Esophagus (tissue), 2 donors: ENCODE results near the gene PHF14. TPM values are rescaled to one million over a fixed set of nuclear protein-coding genes. Genes with fewer than 3 reads are reported as not detected.

Experiments
- H3K27ac ChIP-seq, 2 donors: one replicate each; pipeline ENCODE4 v1.5.1; 2013; ENCODE audit warnings: low read depth in 2 of 2, mild to moderate bottlenecking in 2 of 2, inconsistent platforms in 1 of 2, low read length in 1 of 2, moderate library complexity in 1 of 2
- H3K27me3 ChIP-seq, 2 donors: one replicate each; pipeline ENCODE4 v1.6.1; 2013; ENCODE audit warnings: low read length in 2 of 2, control low read depth in 1 of 2, mild to moderate bottlenecking in 1 of 2; ENCODE audit not compliant: insufficient read depth in 2 of 2, control insufficient read depth in 1 of 2
- H3K36me3 ChIP-seq, 2 donors: one replicate each; pipeline ENCODE4 v1.6.1; 2013; ENCODE audit warnings: low read length in 1 of 2; ENCODE audit not compliant: control insufficient read depth in 2 of 2, insufficient read depth in 2 of 2
- H3K4me1 ChIP-seq, 2 donors: one replicate each; pipeline ENCODE4 v1.6.1; 2013; ENCODE audit warnings: low read length in 1 of 2; ENCODE audit not compliant: control insufficient read depth in 2 of 2, insufficient read depth in 2 of 2
- H3K4me3 ChIP-seq, 2 donors: one replicate each; pipeline ENCODE4 v1.5.1; 2013; ENCODE audit warnings: low read length in 2 of 2, mild to moderate bottlenecking in 2 of 2, low read depth in 1 of 2, moderate library complexity in 1 of 2
- H3K9me3 ChIP-seq, 2 donors: one replicate each; pipeline ENCODE4 v1.6.1; 2013; ENCODE audit warnings: mild to moderate bottlenecking in 2 of 2, low read depth in 1 of 2, low read length in 1 of 2, moderate library complexity in 1 of 2; ENCODE audit not compliant: control insufficient read depth in 2 of 2, insufficient read depth in 1 of 2
- WGBS, 2 donors: extraction: QIAGEN DNeasy Blood & Tissue Kit; methylation state at CpG; one replicate each; pipeline ENCODE4 v1.1.7; 2013; 5-methylcytosine and 5-hydroxymethylcytosine counted together
- polyA plus RNA-seq, 2 donors: library from polyadenylated mRNA; stranded (reverse); fragments of 200-250 nt; gene quantifications; one replicate each; pipeline ENCODE4 v1.2.3, GENCODE V29; 2013
- donor health status: healthy with polysubstance abuse.
- donor health status: Bipolar disorder and iron deficiency.

The PHF14 gene
- polyA plus RNA-seq, 2 donors, result 10.2 to 18.0 TPM

DNA sequence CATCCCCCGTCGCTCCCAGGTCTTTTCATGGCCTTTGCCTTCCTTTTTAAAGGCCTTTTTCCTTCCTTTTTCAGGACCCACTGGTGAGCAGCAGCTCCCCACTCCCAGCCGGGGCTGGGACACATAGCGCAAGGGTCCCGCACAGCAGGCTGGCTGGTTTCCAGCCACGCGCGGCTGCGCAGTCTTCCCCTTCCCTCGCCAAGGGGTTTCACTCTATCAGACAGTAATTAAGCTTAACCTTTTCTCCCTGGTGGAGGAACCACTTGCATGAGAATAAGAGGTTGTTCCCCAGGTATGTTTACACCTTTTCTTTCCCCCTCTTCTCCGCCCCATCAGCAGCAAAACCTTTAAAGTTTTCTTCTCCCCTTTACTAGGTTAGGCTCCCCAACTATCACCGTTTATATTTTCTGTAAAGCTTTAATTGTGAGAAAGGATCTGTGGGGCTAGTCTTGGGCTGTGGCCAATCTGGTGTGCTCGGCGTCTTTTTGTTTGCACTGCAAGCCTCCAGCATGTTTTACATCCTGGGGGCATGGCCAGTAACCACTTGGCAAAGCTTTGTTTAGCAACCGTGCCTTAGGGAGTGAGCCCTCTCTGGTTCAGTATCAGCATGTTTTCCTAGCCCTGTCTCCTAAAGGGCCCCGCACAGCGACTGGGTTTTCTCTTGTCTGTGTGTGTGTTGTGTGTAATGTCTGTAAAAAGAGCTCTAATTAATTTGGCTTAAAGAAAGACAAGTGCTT is 219.6 kb downstream of the PHF14 start:
- no peaks in the 10 kb centered on the region for H3K4me1 ChIP-seq
- H3K36me3 ChIP-seq, result no peaks in the 10 kb centered on the region
- 17 to 29% methylated on average over 17 of the region's 17 CpGs for WGBS, 2 donors
- no peaks in the 10 kb centered on the region for H3K9me3 ChIP-seq
- H3K4me3 ChIP-seq, result peak overlapping the region; percentile 6 to 27
- H3K27ac ChIP-seq, result no peak overlapping the region
- no peaks in the 10 kb centered on the region for H3K27me3 ChIP-seq

DNA sequence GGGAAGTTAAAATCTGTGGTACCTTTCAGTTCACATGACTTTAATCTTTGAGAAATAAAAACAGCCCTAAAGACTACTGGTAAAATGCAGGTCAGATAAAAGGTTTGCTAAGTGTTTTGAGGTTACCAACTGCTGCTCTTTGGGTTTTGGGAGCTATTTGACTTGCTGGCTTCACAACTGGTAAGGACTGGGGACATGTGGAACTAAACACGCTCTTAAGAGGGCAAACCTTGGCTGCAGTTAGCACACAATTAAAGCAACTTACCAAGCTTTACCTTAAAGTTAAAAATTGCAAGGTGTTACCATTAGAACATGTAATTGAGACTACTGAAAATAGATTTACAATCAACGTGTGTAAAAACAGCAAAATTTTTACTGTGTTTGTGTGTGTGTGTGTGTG is 220.2 kb downstream of the PHF14 start:
- 44 to 64% methylated on average over 2 of the region's 2 CpGs for WGBS, 2 donors
- Histone ChIP-seq H3K27me3 (no peaks in the 10 kb centered on the region), H3K27ac (no peak overlapping the region), H3K36me3 (no peaks in the 10 kb centered on the region), H3K4me1 (no peaks in the 10 kb centered on the region), H3K9me3 (no peaks in the 10 kb centered on the region), H3K4me3 (no peak overlapping the region)

DNA sequence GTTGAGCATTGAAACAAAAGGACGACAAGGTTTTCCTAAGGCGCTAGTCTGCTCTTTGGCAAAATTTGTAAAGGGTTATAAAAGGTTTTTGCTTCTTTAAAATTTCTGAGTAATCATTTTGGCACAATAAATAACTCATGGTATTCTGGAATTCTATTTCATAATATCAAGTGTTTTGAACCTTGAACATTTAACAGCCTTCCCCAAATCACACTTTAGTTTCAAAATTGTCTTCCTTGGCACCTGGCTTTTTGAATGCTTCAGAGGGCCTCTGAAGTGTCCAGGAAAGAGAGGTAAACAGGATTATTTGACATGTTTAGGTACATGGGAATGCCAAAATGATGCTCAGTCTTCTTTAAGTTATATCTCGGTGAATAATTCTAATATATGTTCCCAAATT is 220.8 kb downstream of the PHF14 start:
- H3K4me3 ChIP-seq, result no peak overlapping the region
- H3K4me1 ChIP-seq, result no peaks in the 10 kb centered on the region
- WGBS, 2 donors, result 68 to 79% methylated on average over 3 of the region's 3 CpGs
- H3K36me3 ChIP-seq, result no peaks in the 10 kb centered on the region
- H3K9me3 ChIP-seq, result no peaks in the 10 kb centered on the region
- H3K27ac ChIP-seq, result no peak overlapping the region
- H3K27me3 ChIP-seq, result no peaks in the 10 kb centered on the region

DNA sequence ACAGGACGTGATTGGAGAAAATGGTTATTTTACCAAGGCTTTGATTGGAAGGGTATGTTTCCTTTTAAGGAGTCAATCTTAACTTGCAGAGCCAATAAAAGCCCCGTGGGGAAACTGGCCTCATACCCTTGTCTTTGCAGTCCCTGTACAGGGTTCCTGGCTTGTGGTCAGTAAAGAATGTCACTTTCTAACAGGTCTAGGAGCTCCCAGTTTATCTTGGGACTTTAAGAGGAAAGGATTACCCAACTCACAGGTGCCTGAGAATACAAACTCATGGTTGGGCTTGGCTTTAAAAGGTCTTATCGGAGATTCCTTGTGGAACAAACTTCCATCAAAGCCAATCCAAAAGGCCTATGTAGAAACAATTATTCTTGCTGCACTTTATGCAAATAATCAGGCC is 221.8 kb downstream of the PHF14 start:
- Histone ChIP-seq H3K36me3 (no peaks in the 10 kb centered on the region), H3K4me1 (no peaks in the 10 kb centered on the region), H3K27me3 (no peaks in the 10 kb centered on the region), H3K4me3 (no peak overlapping the region), H3K9me3 (no peaks in the 10 kb centered on the region), H3K27ac (no peak overlapping the region)
- WGBS, 2 donors, result 78 to 82% methylated on average over 3 of the region's 3 CpGs

DNA sequence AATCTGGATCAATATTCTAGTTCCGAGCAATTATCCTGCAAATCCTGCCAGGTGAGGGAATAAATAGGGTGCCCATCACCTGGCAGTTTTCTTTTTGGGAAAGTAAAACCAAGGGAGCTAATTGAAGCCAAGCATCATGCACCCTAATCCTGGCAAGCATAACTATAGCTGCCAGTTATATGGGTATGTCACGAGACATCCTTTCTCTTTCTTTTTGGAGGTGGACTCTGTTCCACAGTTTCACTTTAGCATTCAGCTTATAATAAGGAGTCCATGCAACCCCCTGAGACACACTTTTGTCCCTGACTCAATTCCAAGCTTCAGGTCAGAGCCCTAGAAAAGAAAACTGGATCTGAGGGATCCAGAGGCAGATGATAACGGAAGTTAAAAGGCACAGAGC is 222.5 kb downstream of the PHF14 start:
- Histone ChIP-seq H3K9me3 (no peaks in the 10 kb centered on the region), H3K4me3 (no peak overlapping the region), H3K4me1 (no peaks in the 10 kb centered on the region), H3K27ac (no peak overlapping the region), H3K36me3 (no peaks in the 10 kb centered on the region), H3K27me3 (no peaks in the 10 kb centered on the region)
- WGBS, 2 donors, result 60 to 61% methylated on average over 3 of the region's 3 CpGs

DNA sequence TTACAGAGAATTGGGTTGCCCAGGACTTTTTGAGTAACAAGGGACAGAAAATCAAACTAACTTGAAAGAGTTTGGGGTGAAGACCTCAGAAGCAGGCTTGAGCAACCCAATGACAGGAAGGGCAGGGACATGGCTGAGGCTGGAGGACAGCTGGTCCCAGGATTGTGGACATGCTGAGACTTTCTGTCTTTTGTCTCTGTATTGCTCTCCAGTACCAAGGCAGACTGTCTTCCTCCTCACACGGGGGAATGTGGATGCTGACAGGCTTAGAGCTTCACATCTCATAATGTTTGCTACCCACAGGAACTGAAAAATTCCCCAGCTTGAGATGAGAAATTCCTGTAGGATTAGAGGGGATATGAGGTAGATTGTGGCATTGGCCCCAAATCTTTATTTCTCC is 229.6 kb downstream of the PHF14 start:
- Histone ChIP-seq H3K9me3 (no peaks in the 10 kb centered on the region), H3K27ac (no peak overlapping the region), H3K4me3 (no peak overlapping the region), H3K4me1 (no peaks in the 10 kb centered on the region), H3K36me3 (no peaks in the 10 kb centered on the region), H3K27me3 (no peaks in the 10 kb centered on the region)
- WGBS, 2 donors, result 75 to 83% methylated on average over 1 of the region's 1 CpG

DNA sequence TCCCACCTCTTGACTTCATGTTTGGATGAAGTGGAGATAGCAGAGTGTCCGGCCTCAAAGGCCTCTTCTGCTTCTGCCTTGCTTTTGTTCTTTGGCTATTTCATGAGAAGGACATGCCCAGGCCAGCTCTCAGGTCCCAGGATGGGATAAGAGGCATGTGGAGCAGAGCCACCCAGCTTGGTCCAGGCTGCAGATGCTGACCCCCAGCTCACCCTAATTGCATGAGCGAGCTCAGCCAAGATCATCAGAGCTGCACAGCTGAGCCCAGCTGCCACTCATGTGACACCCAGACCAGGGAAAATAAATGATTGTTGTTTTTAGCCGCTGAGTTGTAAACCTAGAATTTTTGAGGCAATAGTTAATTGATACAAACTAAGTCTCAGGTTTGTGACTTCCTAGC is 230.0 kb downstream of the PHF14 start:
- no peaks in the 10 kb centered on the region for H3K36me3 ChIP-seq
- H3K27ac ChIP-seq, result no peak overlapping the region
- H3K9me3 ChIP-seq, result no peaks in the 10 kb centered on the region
- H3K4me1 ChIP-seq, result no peaks in the 10 kb centered on the region
- H3K4me3 ChIP-seq, result no peak overlapping the region
- 79 to 81% methylated on average over 3 of the region's 3 CpGs for WGBS, 2 donors
- H3K27me3 ChIP-seq, result no peaks in the 10 kb centered on the region

DNA sequence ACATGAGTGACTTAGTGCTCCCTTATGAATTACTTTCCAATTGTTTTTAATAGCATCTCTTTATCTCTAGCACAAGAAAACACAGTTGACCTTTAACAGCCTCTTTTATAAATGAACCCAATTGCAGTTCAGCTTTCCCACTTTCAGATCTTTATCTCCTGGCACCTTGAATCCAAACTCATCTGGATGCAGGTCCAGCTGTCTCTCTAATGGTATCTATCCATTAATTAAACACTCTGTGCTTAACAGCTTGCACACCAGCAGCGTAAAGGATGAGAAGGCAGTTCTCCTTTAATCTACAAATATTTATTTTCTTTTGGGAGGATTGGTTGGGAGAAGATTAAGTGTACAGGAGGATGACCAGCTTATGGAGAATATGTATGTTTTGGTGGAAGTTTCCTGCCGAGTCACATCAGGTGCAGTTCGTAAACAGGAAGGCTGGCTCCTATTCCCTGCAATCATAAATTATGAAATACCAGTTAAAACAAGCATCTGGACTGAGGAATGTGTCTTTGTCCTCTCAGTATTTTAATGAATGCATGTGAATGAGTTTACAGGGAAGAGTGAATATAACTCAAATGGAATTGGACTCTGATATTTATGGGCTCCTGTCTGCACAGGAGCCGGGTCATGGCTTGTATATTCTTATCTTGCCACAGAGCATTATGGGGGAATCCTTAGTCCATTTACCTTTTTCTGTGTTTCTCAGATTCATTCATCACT is 232.7 kb downstream of the PHF14 start:
- H3K4me3 ChIP-seq, result no peak overlapping the region
- H3K36me3 ChIP-seq, result no peaks in the 10 kb centered on the region
- H3K27ac ChIP-seq, result no peak overlapping the region
- no peaks in the 10 kb centered on the region for H3K4me1 ChIP-seq
- 61 to 66% methylated on average over 4 of the region's 4 CpGs for WGBS, 2 donors
- H3K27me3 ChIP-seq, result no peaks in the 10 kb centered on the region
- no peaks in the 10 kb centered on the region for H3K9me3 ChIP-seq

DNA sequence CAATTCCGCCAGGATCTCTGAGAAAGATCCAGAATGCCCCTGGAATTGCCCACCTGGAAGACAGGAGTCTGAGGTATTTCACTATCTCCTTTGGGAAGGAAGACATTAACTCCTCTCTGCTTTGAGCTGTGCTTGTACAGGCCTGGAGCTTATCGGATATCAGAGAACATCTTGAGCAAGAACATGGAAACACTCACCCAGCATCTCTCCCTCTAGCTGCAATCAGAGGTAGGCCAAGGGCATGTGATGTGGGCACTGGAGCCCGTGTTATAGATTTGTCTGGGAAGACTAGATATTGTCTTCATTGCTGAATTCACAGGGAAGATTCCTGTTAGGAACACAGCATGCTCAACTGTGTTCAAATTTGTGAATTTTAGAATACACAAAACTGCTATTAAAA is 233.9 kb downstream of the PHF14 start:
- WGBS, 2 donors, result 94 to 97% methylated on average over 3 of the region's 3 CpGs

More for the DNA sequence above, 233.9 kb downstream of the PHF14 start:
- Histone ChIP-seq H3K27ac (no peak overlapping the region), H3K27me3 (no peaks in the 10 kb centered on the region), H3K9me3 (no peaks in the 10 kb centered on the region), H3K36me3 (no peaks in the 10 kb centered on the region), H3K4me3 (no peak overlapping the region), H3K4me1 (no peaks in the 10 kb centered on the region)
